Sigmoid colon (tissue), 4 donors: ENCODE results near the gene RAET1G.

Experiments used
- POLR2A ChIP-seq, 2 donors: fragments of 450-650 bp; IDR thresholded peaks; one replicate each; pipeline ENCODE4 v1.6.1; 2016; ENCODE audit warnings: antibody characterized with exemption in 2 of 2, mild to moderate bottlenecking in 2 of 2, moderate library complexity in 2 of 2
- POLR2AphosphoS5 ChIP-seq, 4 donors: sonication (generic); formaldehyde crosslinking; IDR thresholded peaks; one replicate each; pipeline ENCODE4 v1.6.1; 2017; ENCODE audit warnings: antibody characterized with exemption in 4 of 4

- TF ChIP-seq POLR2AphosphoS5 (IDR thresholded peaks at IDR 0.05), result no peak
- TF ChIP-seq POLR2A (IDR thresholded peaks at IDR 0.05), result no peak
Measured at GRCh38 chr6:149884215-149884614, 38.7 kb downstream of the RAET1G start.
